Activated T-helper 1 cell treated with anti-CD3 and anti-CD28 coated beads, Interleukin-2, amount 50 U/mL, for 16 hours (primary cell): ENCODE results near the gene PKN2.

Source experiments
- DNase-seq, 2 donors: peaks; one replicate each; pipeline ENCODE4 v3.0.0-alpha.2; 2020; ENCODE audit warnings: low read depth in 1 of 2, low spot score in 1 of 2

The PKN2 gene

GRCh38 chr1:88731475-88732269, 47.6 kb downstream of the PKN2 start:
- no peak for DNase-seq

- DNase-seq: no peak
Observed at GRCh38 chr1:88735382-88735781, 51.3 kb downstream of the PKN2 start.

GRCh38 chr1:88735909-88736308, 51.8 kb downstream of the PKN2 start:
- no peak for DNase-seq

GRCh38 chr1:88736633-88737248, 52.7 kb downstream of the PKN2 start:
- DNase-seq: no peak

- DNase-seq: no peak
Observed at GRCh38 chr1:88737338-88737927, 53.4 kb downstream of the PKN2 start.

GRCh38 chr1:88740784-88741183, 56.7 kb downstream of the PKN2 start:
- DNase-seq: no peak

- DNase-seq: no peak
Observed at GRCh38 chr1:88741413-88741812, 57.3 kb downstream of the PKN2 start.

GRCh38 chr1:88742531-88742930, 58.5 kb downstream of the PKN2 start:
- DNase-seq: no peak

GRCh38 chr1:88744142-88744541, 60.1 kb downstream of the PKN2 start:
- DNase-seq: no peak

GRCh38 chr1:88746916-88747315, 62.8 kb downstream of the PKN2 start:
- DNase-seq: no peak

GRCh38 chr1:88751714-88752113, 67.6 kb downstream of the PKN2 start:
- no peak for DNase-seq

- no peak for DNase-seq
Observed at GRCh38 chr1:88753506-88753905, 69.4 kb downstream of the PKN2 start.

GRCh38 chr1:88763649-88764406, 79.8 kb downstream of the PKN2 start:
- DNase-seq: no peak

GRCh38 chr1:88768187-88768586, 84.1 kb downstream of the PKN2 start:
- DNase-seq: no peak

GRCh38 chr1:88768816-88769215, 84.7 kb downstream of the PKN2 start:
- DNase-seq: no peak

GRCh38 chr1:88773540-88774150, 89.6 kb downstream of the PKN2 start:
- DNase-seq: no peak

- DNase-seq: no peak
Observed at GRCh38 chr1:88774151-88774556, 90.1 kb downstream of the PKN2 start.

- no peak for DNase-seq
Observed at GRCh38 chr1:88777604-88778149, 93.6 kb downstream of the PKN2 start.

GRCh38 chr1:88779880-88780279, 95.8 kb downstream of the PKN2 start:
- no peak for DNase-seq

- DNase-seq: no peak
Observed at GRCh38 chr1:88780485-88780884, 96.4 kb downstream of the PKN2 start.

GRCh38 chr1:88783145-88783544, 99.1 kb downstream of the PKN2 start:
- DNase-seq: no peak
